ACC112 (cell line): ENCODE measurements around the gene TMEM131L.
"Not testable (repeated sequence)": the region's sequence is repeated elsewhere in the genome, so short reads cannot be mapped to it uniquely, and the experiment has no call there.

Experiments used
- H2AFZ ChIP-seq: fragments of 200-600 bp; sonication (generic); one replicate; pipeline ENCODE4 v1.6.0; 2017; ENCODE audit warnings: antibody characterized with exemption, low read length; ENCODE audit not compliant: unreplicated experiment
- H3K27ac ChIP-seq: fragments of 200-600 bp; sonication (generic); 2 replicates; pipeline ENCODE4 v1.5.1; 2014; ENCODE audit warnings: low read depth, mild to moderate bottlenecking, antibody characterized with exemption, low read length, moderate library complexity
- H3K27me3 ChIP-seq: fragments of 200-600 bp; sonication (generic); 2 replicates; pipeline ENCODE4 v1.6.1; 2014; ENCODE audit warnings: mild to moderate bottlenecking, antibody characterized with exemption, low read length, moderate library complexity, mixed read lengths; ENCODE audit not compliant: insufficient read depth
- H3K36me3 ChIP-seq: fragments of 200-600 bp; sonication (generic); 2 replicates; pipeline ENCODE4 v1.6.1; 2016; ENCODE audit warnings: mild to moderate bottlenecking, antibody characterized with exemption, low read length, moderate library complexity, mixed read lengths; ENCODE audit not compliant: insufficient read depth
- H3K4me1 ChIP-seq: fragments of 200-600 bp; sonication (generic); one replicate; pipeline ENCODE4 v1.6.1; 2016; ENCODE audit warnings: low read length, mixed read lengths; ENCODE audit not compliant: insufficient read depth, unreplicated experiment, control insufficient read depth
- H3K4me3 ChIP-seq: fragments of 200-600 bp; sonication (generic); 2 replicates; pipeline ENCODE4 v1.5.1; 2014; ENCODE audit warnings: mild to moderate bottlenecking, low read depth, low read length
- H3K79me2 ChIP-seq: fragments of 200-600 bp; sonication (generic); one replicate; pipeline ENCODE4 v1.6.0; 2016; ENCODE audit warnings: low read length; ENCODE audit not compliant: control insufficient read depth, unreplicated experiment, insufficient read depth

TMEM131L gene

DNA sequence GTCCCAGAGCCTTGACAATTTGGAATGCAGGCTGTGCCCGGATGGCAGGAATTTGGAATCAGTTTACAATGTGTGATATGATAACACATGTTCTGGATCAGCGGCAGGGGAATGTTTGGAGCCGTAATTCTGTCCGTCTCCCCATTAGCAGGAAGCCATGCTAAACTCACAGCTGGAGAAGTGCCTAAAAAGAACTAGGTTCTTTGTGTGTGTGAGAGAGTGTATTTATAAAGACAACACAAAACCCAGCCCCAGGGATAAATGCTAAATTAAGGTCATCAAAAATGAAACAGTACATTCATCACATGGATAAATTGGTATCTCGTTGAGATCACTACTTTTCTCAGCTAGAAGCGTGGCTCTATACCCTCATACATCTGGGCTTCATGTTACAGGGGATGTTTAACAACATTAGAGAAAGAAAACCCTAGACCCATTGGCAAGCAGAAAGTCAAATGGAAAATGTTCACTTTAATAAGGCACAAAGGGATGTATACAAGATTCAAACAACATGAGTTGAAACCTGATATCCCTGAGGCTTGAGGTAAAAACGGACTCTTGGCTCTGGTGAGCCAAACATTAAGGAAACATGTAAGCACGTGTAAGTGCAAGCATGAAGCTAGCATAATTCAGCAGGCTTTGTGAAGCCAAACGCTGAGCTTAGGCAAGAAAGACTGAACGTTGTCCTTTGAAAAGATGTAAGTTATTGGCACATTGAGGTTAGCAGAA, 18.0 kb upstream of the TMEM131L start:
- H3K4me3 ChIP-seq: peak overlapping the region; percentile 36; the same call in 1 of the 2 replicates
- no peak overlapping the region for H3K27ac ChIP-seq
- H2AFZ ChIP-seq: peak overlapping the region; percentile 24
- no peaks in the 10 kb centered on the region for H3K79me2 ChIP-seq
- no peaks in the 10 kb centered on the region for H3K27me3 ChIP-seq
- H3K4me1 ChIP-seq: peaks cover 23% of the 10 kb centered on the region
- no peaks in the 10 kb centered on the region for H3K36me3 ChIP-seq

- Histone ChIP-seq H3K27me3 (no peaks in the 10 kb centered on the region), H3K4me3 (no peak overlapping the region), H3K79me2 (no peaks in the 10 kb centered on the region), H3K4me1 (peaks cover 23% of the 10 kb centered on the region), H3K27ac (no peak overlapping the region), H2AFZ (no peak overlapping the region), H3K36me3 (no peaks in the 10 kb centered on the region)
Measured at GRCh38 chr4:153449338-153449737, 16.8 kb upstream of the TMEM131L start.

DNA sequence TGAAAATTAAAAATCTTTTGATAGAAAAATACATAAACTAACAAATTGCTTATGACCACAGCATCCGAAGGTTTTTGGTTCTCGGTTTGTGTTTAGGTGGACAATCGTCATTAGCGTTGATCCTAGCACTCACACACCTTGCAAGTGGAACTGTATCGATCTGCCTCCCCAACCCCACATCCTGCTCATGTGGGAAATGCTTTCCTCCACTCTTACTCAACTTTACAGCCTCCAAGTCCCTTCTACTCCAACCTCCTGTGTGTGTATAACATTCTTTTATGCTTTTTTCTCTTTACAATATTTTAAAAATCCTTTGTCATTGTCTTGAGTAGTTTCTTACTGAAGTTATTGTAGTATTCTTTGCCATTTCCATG, 15.6 kb upstream of the TMEM131L start:
- H3K27me3 ChIP-seq: no peaks in the 10 kb centered on the region
- H3K36me3 ChIP-seq: no peaks in the 10 kb centered on the region
- H3K4me1 ChIP-seq: peaks cover 23% of the 10 kb centered on the region
- no peak overlapping the region for H2AFZ ChIP-seq
- no peak overlapping the region for H3K4me3 ChIP-seq
- no peaks in the 10 kb centered on the region for H3K79me2 ChIP-seq
- no peak overlapping the region for H3K27ac ChIP-seq

GRCh38 chr4:153451145-153451544, 15.0 kb upstream of the TMEM131L start:
- H3K27me3 ChIP-seq, H3K36me3 ChIP-seq, H2AFZ ChIP-seq, H3K79me2 ChIP-seq, H3K27ac ChIP-seq, H3K4me3 ChIP-seq: not testable (repeated sequence)
- H3K4me1 ChIP-seq: peaks cover 23% of the 10 kb centered on the region

DNA sequence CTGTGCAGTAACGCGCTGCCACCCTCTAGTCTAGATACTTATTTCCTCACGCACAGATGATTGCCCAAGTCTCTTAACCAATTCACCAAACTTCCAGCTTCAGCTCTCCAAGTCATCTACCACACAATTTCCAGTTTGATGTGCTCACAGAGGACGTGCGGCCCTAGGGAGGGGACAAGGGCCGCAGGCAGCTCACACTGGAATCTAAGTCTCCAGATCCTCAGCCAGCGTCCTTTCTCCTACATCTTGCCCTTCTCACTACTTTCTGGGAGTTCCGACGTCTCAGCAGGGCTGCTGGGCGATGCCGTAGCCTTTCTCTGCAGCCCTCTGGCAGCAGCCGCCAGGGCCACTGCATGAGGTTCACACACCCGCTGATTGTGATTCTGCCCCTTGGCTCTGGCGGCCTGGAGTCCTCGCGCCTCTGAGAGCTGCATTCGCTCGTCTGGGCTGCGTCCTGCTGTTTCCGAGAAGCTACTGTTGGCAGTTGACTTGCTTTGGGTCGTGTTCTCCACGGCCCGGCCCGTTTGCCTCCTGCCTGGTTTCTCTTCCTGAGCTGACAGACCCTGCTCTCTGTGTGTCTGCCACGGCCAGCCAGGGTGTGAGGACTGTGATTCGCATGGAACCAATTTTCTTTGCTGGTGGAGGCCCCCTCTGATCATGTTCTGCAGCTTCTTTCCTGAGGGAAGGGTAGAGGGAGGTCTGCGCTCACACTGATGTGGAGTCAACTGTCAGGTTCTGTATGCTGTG, 14.1 kb upstream of the TMEM131L start:
- H3K36me3 ChIP-seq: no peaks in the 10 kb centered on the region
- no peak overlapping the region for H3K4me3 ChIP-seq
- no peaks in the 10 kb centered on the region for H3K79me2 ChIP-seq
- no peak overlapping the region for H3K27ac ChIP-seq
- H3K27me3 ChIP-seq: no peaks in the 10 kb centered on the region
- H2AFZ ChIP-seq: no peak overlapping the region
- H3K4me1 ChIP-seq: peaks cover 22% of the 10 kb centered on the region

- H2AFZ ChIP-seq: no peak overlapping the region
- no peak overlapping the region for H3K27ac ChIP-seq
- no peaks in the 10 kb centered on the region for H3K27me3 ChIP-seq
Measured at GRCh38 chr4:153452658-153453378, 13.3 kb upstream of the TMEM131L start.

DNA sequence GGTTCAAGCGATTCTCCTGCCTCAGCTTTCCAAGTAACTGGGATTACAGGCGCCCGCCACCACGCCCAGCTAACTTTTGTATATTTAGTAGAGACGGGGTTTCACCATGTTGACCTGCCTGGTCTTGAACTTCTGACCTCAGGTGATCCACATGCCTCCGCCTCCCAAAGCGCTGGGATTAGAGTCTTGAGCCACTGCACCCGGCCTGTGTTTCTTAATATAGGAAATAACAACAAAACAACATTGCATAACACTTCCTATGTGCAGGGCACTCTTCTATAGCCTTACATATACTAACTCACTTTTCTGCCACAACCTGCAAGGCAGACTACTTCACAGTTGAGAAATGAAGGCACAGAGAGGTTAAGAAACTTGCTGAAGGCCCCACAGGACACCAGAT, 12.8 kb upstream of the TMEM131L start:
- peaks cover 9% of the 10 kb centered on the region for H3K4me1 ChIP-seq
- H3K79me2 ChIP-seq: no peaks in the 10 kb centered on the region
- no peaks in the 10 kb centered on the region for H3K36me3 ChIP-seq
- H2AFZ ChIP-seq: no peak overlapping the region
- no peak overlapping the region for H3K4me3 ChIP-seq
- no peaks in the 10 kb centered on the region for H3K27me3 ChIP-seq
- no peak overlapping the region for H3K27ac ChIP-seq

More at GRCh38 chr4:153452658-153453378, 13.3 kb upstream of the TMEM131L start:
- no peaks in the 10 kb centered on the region for H3K36me3 ChIP-seq
- H3K4me3 ChIP-seq: no peak overlapping the region
- no peaks in the 10 kb centered on the region for H3K79me2 ChIP-seq
- H3K4me1 ChIP-seq: peaks cover 15% of the 10 kb centered on the region

DNA sequence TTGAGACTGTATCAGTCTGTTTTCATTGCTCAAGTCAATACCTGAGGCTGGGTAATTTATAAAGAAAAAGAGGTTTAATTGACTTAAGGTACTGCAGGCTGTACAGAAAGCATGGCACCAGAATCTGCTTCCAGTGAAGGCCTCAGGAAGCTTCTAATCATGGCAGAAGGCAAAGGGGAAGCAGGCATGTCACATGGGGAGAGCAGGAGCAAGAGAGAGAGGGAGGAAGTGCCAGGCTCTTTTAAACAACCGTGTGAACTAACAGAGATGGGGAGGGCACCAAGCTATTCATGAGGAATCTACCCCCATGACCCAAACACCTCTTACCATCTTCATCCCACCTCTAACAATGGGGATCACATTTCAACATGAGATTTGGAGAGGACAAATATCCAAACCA, 7.2 kb upstream of the TMEM131L start:
- H3K27ac ChIP-seq: no peak overlapping the region
- H3K4me3 ChIP-seq: no peak overlapping the region
- H3K4me1 ChIP-seq: no peaks in the 10 kb centered on the region
- H2AFZ ChIP-seq: no peak overlapping the region
- no peaks in the 10 kb centered on the region for H3K27me3 ChIP-seq
- no peaks in the 10 kb centered on the region for H3K36me3 ChIP-seq
- no peaks in the 10 kb centered on the region for H3K79me2 ChIP-seq

DNA sequence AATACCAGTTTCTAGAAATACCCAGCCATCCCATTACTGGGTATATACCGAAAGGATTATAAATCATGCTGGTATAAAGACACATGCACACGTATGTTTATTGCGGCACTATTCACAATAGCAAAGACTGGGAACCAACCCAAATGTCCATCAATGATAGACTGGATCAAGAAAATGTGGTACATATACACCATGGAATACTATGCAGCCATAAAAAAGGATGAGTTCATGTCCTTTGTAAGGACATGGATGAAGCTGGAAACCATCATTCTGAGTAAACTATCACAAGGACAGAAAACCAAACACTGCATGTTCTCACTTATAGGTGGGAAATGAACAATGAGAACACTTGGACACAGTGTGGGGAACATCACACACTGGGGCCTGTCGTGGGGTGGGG, 4.6 kb upstream of the TMEM131L start:
- H2AFZ ChIP-seq, H3K27ac ChIP-seq, H3K79me2 ChIP-seq, H3K4me3 ChIP-seq, H3K27me3 ChIP-seq, H3K36me3 ChIP-seq: not testable (repeated sequence)
- peaks cover 12% of the 10 kb centered on the region for H3K4me1 ChIP-seq

GRCh38 chr4:153464068-153464467, 2.1 kb upstream of the TMEM131L start:
- Histone ChIP-seq H2AFZ (no peak overlapping the region), H3K27ac (no peak overlapping the region), H3K27me3 (no peaks in the 10 kb centered on the region), H3K79me2 (peaks cover 8% of the 10 kb centered on the region), H3K36me3 (no peaks in the 10 kb centered on the region), H3K4me1 (peaks cover 24% of the 10 kb centered on the region), H3K4me3 (no peak overlapping the region)
